HG03354 (cell line): ENCODE measurements around the gene MADCAM1.

ENCODE experiments used
- ATAC-seq: cut with Tn5 transposase; IDR thresholded peaks from one replicate; pipeline ENCODE4 v1.9.1; 2021; ENCODE audit warnings: mild to moderate bottlenecking; ENCODE audit not compliant: unreplicated experiment, poor library complexity, severe bottlenecking

Gene MADCAM1

DNA sequence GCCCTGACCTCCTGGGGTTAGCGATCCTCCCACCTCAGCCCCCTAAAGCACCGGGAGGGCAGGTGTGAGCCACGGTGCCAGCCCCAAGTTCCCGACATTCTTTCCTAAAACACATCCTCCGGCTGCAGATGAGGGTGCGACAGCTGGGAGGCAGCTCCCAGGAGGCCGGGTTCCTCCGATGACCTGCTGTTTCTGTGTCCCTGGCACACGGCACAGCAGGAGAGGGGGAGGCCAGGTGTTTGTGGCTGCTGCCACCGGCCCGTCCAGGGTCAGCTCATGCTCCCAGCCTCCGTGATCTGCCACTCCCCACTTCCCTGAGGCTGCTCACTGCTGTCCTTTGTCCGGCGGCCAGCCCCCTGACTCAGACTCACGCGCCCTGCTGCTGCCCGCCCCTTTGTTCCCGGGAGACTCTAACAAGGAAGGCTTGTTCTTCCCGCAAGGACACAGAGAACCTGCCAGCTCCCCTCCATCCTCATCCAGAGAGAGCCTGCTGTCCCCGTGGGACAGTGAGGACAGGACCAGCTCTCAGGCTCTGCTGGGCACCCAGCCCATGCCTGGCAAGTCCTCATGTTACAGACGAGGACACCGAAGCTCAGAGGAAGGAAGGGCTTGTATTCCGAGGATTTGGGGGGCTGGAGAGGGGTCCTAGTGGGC lies 10.6 kb upstream of the MADCAM1 start:
- ATAC-seq, result no peak

DNA sequence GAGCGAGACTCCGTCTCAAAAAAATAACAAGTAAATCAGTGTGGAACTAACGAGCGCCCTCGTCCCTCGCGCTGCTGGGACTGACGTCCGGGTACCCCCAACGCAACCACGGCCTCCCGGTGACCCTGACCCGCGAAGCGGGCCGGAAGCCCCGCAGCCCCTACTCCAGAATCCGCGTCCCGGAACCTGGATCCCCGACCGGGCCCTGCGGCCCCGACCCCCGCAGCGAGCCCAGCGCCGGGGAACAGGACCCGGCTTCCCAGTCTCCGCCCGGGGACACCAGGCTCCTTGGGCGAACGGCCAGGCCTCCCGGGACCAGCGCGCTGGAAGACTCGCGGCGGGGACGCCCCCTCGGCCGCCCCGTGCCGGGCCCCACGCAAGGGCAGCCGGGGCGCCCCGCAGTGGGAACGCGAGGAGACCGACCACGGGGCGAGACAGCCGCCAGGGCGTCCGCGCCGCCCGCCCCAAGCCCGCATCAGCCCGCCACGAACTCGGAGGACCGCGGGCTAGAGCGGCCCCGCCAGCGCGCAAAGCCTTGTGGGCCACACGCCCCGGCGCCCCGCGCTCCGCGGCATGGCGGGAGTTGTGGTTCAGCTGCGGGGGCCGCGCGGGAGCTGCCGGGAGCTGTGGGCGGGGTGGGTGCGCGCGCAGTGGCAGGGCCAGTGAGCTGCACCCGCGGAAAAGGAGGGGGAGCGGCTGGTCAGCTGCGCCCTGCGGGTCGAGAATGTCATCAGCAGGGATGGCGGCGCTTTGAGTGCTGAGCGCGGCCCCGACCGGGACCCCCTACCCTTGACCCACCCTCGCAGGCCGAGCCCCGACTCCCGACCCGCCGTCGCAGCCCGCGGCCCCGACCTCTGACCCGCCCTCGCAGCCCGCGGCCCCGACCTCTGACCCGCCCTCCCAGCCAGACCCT lies 7.5 kb upstream of the MADCAM1 start:
- ATAC-seq, result peak; percentile 81

GRCh38 chr19:489418-490196 lies 6.7 kb upstream of the MADCAM1 start:
- ATAC-seq, result peak; percentile 4

DNA sequence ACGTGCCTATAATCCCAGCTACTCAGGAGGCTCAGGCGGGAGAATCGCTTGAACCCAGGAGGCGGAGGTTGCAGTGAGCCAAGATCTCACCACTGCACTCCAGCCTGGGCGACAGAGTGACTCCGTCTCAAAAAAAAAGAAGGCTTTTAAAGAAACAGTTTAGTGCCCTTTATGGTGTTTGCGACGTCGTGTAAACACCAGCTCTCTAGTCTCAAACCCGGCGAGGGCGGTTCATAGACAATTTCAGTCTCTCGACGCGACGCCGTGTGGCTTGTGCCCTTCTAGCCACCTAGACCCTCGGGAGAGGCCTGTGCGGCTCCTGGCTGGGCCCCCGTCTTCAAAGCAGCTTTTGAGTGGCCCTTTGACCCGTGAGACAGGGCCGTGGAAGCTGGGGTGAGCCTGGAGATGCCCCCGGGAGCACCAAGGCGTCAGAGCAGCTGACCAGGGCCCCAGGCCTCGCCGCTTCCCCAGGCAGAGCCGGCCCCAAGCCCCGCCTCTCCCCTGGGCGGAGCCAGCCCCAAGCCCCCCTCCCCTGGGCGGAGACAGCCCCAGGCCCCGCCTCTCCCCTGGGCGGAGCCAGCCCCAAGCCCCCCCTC lies 5.0 kb upstream of the MADCAM1 start:
- no peak for ATAC-seq

DNA sequence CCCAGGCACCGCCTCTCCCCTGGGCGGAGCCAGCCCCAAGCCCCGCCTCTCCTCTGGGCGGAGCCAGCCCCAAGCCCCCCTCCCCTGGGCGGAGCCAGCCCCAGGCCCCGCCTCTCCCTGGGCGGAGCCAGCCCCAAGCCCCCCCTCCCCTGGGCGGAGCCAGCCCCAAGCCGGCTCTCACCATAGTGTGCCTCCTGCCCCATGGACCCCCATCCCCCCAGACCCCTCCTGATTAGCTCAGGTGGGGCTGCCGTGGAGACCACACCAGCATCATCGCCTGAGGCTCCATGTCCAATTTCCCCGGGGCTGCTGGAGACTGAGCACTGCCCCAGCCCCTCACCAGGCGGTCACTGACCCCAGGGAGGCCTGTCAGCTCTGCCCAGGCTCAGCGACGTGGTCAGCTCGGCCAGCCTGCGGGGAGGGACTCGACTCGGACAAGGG lies 4.2 kb upstream of the MADCAM1 start:
- no peak for ATAC-seq

DNA sequence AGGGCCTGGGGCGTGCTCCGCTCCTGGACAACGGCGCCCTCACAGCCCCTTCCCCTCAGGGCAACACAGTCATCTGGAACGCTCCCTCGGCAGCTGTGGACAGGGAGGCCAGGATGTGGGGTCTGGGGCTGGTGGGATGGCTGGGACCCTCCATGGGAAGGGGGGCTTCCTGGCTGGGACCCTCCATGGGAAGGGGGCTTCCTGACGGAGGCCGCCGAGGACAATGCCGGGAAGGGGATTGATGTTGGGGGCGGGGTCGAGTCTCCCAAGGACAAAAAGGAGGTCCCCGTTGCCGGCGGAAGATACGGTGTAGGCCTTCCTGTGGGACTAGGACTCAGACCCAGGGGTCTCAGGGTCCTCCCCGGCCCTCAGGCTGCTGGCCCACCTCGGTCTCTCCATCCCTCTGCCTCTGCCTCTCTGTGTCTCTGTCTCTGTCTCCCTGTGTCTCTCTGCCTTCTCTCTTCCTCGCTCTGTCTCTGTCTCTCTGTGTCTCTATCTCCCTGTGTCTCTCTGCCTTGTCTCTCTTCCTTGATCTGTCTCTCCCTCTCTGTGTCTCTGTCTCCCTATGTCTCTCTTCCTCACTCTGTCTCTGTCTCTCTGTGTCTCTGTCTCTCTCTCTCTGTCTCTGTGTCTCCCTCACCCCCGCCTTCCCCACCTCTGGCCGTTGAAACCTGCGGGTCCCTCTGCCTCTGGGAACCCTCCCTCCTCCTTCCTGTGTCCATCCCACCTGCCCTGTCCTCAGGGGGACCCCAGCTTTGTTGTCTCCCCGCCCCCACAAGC lies 2.7 kb upstream of the MADCAM1 start:
- no peak for ATAC-seq

- ATAC-seq, result no peak
Observed at GRCh38 chr19:494171-495080, 1.9 kb upstream of the MADCAM1 start.

DNA sequence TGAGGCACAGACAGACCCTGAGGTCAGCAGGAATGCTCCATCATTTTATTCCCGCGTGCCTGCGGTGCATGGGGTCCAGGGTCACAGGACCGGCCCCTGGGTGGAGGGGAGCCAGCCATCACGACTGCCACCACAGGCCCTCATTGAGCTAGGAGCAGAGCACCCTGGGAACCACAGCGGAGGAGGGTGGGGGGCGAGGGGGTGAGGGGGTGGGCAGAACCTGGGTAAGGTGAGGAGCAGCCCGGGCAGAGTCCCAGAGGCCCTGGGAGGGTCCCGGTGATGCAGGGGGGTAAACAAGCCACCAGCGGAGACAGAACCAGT lies 1.2 kb upstream of the MADCAM1 start:
- ATAC-seq, result no peak

GRCh38 chr19:495402-496111 lies 729 bp upstream of the MADCAM1 start:
- no peak for ATAC-seq

GRCh38 chr19:496986-497385 lies 700 bp downstream of the MADCAM1 start:
- no peak for ATAC-seq

DNA sequence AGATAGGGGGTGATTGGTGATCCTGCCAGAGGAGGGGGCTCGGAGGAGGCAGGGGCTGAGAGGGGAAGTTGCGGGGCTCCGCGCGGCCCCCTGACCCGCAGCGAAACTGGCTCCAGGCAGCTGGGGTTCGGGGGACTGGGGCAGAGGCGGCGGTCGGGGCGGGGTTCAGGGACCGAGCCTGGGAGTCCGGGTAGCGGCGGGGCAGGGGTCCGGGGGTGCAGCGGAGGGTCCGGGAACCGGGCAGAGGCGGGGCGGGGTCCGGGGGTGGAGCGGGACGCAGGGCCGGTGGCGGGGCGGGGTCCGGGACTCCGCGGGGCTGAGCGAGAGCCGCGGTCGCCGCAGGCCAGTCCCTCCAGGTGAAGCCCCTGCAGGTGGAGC lies 1.2 kb downstream of the MADCAM1 start:
- ATAC-seq, result no peak

GRCh38 chr19:497869-498510 lies 1.7 kb downstream of the MADCAM1 start:
- ATAC-seq, result no peak

DNA sequence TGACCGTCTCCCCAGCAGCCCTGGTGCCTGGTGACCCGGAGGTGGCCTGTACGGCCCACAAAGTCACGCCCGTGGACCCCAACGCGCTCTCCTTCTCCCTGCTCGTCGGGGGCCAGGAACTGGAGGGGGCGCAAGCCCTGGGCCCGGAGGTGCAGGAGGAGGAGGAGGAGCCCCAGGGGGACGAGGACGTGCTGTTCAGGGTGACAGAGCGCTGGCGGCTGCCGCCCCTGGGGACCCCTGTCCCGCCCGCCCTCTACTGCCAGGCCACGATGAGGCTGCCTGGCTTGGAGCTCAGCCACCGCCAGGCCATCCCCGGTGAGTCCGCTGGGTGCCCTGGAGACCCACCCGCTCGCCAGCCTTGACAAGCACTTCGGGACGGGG lies 2.2 kb downstream of the MADCAM1 start:
- no peak for ATAC-seq

GRCh38 chr19:498977-499623 lies 2.8 kb downstream of the MADCAM1 start:
- ATAC-seq, result no peak

DNA sequence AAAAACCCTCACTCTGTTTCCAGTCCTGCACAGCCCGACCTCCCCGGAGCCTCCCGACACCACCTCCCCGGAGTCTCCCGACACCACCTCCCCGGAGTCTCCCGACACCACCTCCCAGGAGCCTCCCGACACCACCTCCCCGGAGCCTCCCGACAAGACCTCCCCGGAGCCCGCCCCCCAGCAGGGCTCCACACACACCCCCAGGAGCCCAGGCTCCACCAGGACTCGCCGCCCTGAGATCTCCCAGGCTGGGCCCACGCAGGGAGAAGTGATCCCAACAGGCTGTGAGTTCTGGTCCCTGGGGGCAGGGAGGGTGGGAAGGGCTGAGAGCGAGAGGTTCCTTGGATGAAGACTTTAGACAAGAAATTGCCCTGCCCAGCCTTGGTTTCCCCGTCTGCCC lies 5.4 kb downstream of the MADCAM1 start:
- no peak for ATAC-seq

- no peak for ATAC-seq
Observed at GRCh38 chr19:504616-505015, 8.3 kb downstream of the MADCAM1 start.
